GM12873 (cell line): ENCODE data around the gene IKZF1.

ENCODE experiments used
- TF ChIP-seq, protein P1 (sequence below): IDR thresholded peaks from 2 replicates; pipeline ENCODE4 v1.5.1; 2012; ENCODE audit warnings: low read depth, mild to moderate bottlenecking, moderate library complexity, low read length, control low read depth; ENCODE audit not compliant: insufficient read depth; ENCODE audit errors: missing control alignments

IKZF1 gene

DNA sequence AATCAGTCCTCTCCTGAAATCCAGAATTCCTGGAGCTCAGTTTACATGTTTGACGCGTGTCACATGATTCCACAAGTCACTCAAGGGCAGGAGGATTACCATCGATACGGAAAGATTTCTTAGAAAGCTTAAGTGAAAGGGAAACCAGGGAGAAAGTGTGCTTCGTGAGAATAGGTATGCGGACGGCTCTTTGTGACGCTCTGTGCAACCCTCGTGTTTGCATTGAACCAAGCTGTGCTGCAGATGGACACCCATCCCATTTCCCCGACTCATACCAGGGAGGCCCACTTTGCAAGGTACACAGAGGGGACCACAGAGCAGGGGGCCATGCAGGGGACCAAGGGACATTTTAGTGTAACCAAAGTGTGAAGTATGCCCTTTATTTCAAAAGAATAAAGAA lies 43.2 kb downstream of the IKZF1 start:
- TF ChIP-seq, protein P1, sequence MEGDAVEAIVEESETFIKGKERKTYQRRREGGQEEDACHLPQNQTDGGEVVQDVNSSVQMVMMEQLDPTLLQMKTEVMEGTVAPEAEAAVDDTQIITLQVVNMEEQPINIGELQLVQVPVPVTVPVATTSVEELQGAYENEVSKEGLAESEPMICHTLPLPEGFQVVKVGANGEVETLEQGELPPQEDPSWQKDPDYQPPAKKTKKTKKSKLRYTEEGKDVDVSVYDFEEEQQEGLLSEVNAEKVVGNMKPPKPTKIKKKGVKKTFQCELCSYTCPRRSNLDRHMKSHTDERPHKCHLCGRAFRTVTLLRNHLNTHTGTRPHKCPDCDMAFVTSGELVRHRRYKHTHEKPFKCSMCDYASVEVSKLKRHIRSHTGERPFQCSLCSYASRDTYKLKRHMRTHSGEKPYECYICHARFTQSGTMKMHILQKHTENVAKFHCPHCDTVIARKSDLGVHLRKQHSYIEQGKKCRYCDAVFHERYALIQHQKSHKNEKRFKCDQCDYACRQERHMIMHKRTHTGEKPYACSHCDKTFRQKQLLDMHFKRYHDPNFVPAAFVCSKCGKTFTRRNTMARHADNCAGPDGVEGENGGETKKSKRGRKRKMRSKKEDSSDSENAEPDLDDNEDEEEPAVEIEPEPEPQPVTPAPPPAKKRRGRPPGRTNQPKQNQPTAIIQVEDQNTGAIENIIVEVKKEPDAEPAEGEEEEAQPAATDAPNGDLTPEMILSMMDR: no peak

DNA sequence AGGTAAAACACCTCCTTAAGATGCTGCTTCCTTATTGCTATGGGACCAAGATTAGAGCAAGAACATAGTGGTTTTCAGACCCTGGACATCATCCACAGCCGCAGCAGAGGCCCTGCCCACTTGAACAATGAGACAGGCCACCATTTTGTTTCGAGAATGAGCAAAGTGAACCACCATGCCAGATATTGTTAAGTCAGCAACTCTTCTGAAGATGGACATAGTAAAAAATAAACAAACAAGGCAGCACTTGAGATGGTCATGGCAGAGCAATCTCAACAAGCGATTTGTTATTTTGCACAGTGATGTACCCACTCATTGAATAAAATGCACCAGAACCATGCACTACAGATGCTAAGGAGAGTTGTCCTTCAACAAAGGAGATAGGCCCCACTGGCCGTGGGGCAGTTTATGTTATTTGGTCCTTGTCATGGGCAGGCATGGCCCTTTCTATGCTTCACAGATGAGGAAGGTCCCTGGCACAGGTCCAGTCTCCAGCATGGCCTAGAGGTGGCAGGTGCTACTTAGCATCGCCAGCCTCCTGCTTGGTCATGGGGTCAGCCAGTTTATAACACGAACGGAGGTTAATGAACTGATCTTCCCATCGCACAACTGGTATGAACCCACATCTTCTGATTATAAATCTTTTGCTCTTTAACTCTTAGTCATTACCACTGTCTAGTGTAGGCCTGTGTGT lies 44.1 kb downstream of the IKZF1 start:
- TF ChIP-seq, protein P1: no peak

DNA sequence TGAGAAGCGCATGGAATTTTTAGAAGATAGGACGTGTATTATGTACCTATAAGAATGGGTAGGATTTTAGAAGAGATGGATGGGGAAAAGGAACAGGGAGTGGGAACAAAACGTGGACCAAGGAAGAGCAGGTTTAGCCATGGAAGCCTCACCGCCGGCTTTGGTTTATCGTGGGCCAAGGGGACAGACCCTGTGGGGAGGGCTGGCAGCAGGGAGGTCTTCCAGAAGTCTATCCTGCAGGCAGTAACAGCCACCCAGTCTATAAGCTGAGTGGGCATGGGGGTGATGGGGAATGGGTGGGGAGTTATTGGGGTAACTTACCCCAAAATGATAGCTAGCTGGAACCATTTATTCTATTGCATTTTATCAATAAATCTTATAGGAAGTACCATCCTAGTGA lies 44.9 kb downstream of the IKZF1 start:
- TF ChIP-seq, protein P1: no peak

DNA sequence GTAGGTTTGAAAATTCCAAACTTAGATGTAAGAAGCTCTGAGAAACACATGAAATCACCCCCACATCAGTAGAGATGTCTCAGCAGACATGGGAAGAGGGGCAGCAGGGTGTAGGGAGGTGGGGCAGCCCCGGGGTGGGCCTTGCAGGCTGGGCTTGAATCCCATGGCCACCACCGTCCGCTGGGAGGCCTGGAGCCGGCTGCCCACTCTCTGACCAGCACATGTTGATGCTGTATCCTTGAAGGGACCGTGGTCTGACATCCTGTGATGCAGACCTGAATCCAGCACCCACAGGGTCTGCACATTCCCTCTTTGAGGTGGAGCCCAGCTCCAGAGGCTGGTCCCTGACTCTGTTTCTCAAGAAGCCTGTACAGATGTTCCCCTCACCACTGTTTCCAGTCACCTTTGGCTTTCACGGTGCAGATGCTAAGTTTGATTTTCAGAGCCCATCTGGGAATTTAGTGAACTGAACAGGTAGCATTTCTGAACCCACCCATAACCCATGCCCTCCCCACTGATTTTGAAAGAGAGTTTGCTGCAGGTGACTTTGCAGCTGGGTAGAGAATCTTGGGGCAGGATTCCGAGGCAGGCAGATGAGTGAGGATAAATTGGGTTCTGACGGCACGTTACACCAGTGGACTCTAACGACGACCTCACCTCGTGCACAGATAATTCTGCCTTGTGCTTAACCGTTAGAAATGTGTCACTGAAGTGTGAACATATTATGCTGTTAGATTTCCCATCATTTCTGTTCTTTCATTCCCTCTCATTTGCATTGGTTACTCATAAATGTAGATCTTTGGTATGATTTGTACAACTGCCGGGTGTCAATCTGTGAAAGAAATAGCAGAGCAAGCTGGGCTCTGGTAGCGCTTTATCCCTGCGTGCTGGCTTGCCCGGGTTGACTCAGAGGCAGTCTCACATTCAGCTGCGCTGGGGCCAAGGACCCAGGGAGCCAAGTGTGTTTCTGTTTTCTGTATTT lies 45.7 kb downstream of the IKZF1 start:
- TF ChIP-seq, protein P1: no peak

DNA sequence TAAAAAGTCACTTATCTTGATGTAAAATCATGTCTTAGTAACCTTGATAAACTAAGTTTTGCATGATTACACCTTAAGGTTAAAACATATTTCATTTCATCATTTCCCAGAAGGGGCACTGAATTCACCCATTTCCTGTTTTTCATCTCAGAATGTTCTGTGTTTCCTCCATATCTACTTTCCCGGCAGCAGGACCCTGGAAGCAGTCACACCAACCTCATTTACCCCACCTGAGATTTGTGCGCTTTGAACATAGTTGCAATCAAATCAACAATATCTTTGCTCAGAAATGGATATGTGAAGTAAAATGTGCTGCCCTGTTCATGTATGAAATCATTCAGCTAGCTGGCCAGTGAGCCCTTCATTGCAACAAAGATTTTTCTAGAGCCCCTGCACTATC lies 46.8 kb downstream of the IKZF1 start:
- TF ChIP-seq, protein P1: no peak

DNA sequence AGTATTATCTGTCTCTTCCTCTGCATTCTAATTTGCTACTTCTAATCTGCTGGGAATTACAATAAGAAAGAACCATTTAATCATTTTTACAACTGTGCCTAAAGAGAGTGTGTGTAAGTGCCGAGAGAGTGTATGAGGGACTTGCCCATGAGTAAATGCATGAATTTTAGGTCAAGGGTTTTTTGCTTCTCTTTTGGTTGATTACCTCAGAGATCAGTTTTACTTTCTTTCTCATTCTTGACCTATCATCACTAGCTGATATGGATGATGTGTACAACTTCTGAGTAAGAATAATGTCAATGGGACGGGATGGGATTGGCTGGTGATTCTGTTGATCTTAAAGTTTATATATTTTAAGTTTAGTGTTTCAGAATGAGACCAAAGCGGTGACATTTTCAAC lies 47.8 kb downstream of the IKZF1 start:
- TF ChIP-seq, protein P1: no peak

DNA sequence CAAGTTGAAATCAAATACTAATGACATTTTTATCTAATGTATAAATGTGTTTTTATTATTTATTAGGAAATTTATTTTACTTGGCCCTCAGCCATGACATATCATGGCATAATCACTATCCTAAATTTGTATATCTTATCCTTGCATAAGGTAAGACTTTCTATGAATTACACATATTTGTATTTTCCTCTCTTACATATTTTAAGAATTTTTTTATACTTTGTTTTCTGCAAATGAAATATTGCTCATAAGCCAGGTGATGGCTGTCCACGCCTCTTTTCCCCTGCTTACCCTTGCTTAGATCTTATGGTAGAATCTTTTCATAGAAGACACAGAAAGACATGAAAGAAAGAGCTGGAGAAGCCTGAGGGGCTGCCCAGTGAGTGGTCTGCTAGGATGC lies 48.2 kb downstream of the IKZF1 start:
- TF ChIP-seq, protein P1: no peak
